ENCODE measurements around the gene ATAD3B.
A peak's percentile ranks its signal among the peaks of the same experiment; 100 is the strongest.
"Not testable (repeated sequence)": the region's sequence is repeated elsewhere in the genome, so short reads cannot be mapped to it uniquely, and the experiment has no call there.

The ATAD3B gene

GRCh38 chr1:1471389-1472052, at the start of gene ATAD3B:
ATAD3B (plus strand) TSS chr1:1471765; CDS start chr1:1471885, 120 bp downstream.
- DNase-seq = peak; percentile 93 to 94

- no peak for DNase-seq
These were observed 49.6 kb upstream of the ATAD3B start for GRCh38 chr1:1421907-1422464.

GRCh38 chr1:1422465-1423244, 48.9 kb upstream of the ATAD3B start:
- no peak for DNase-seq

- DNase-seq = no peak
These were observed 48.3 kb upstream of the ATAD3B start for GRCh38 chr1:1423245-1423597.

GRCh38 chr1:1424707-1425106, 46.9 kb upstream of the ATAD3B start:
- DNase-seq = no peak

- no peak for DNase-seq
These were observed 46.2 kb upstream of the ATAD3B start for GRCh38 chr1:1425426-1425752.

- DNase-seq = no peak
These were observed 45.6 kb upstream of the ATAD3B start for GRCh38 chr1:1425753-1426495.

GRCh38 chr1:1426496-1427105, 45.0 kb upstream of the ATAD3B start:
- no peak for DNase-seq

- no peak for DNase-seq
These were observed 44.3 kb upstream of the ATAD3B start for GRCh38 chr1:1427106-1427819.

- DNase-seq = no peak
These were observed 43.8 kb upstream of the ATAD3B start for GRCh38 chr1:1427820-1428148.

GRCh38 chr1:1428174-1428573, 43.4 kb upstream of the ATAD3B start:
- DNase-seq = no peak

GRCh38 chr1:1428967-1429366, 42.6 kb upstream of the ATAD3B start:
- not testable (repeated sequence) for DNase-seq

- DNase-seq = no peak
These were observed 41.9 kb upstream of the ATAD3B start for GRCh38 chr1:1429671-1430073.

- no peak for DNase-seq
These were observed 41.2 kb upstream of the ATAD3B start for GRCh38 chr1:1430114-1430982.

GRCh38 chr1:1430992-1431844, 40.3 kb upstream of the ATAD3B start:
- DNase-seq = no peak

- no peak for DNase-seq
These were observed 39.7 kb upstream of the ATAD3B start for GRCh38 chr1:1431845-1432273.

- no peak for DNase-seq
These were observed 39.2 kb upstream of the ATAD3B start for GRCh38 chr1:1432274-1432950.

GRCh38 chr1:1432951-1433803, 38.4 kb upstream of the ATAD3B start:
- DNase-seq = no peak

- DNase-seq = peak; percentile 43 to 57
These were observed 37.8 kb upstream of the ATAD3B start for GRCh38 chr1:1433804-1434130.

Data from stimulated activated CD4-positive, alpha-beta T cell treated with anti-CD3 and anti-CD28 coated beads, Interleukin-2, amount 100 ng/mL, for 48 hours (primary cell).